Suprapubic skin (tissue), 3 donors: ENCODE results near the gene CDADC1.

Experiments
- CTCF ChIP-seq, 2 donors: fragments of 200-600 bp in 1 of 2; fragments of 450-650 bp in 1 of 2; sonication (generic) in 1 of 2; IDR thresholded peaks; one replicate each; pipeline ENCODE4 v1.5.1; 2016 to 2019; ENCODE audit warnings: antibody characterized with exemption in 2 of 2, mild to moderate bottlenecking in 1 of 2, moderate library complexity in 1 of 2
- EP300 ChIP-seq: sonication (generic); formaldehyde crosslinking; IDR thresholded peaks from one replicate; pipeline ENCODE4 v1.6.1; 2017; ENCODE audit warnings: antibody characterized with exemption
- POLR2A ChIP-seq, 2 donors: fragments of 450-650 bp; IDR thresholded peaks; one replicate each; pipeline ENCODE4 v1.6.1; 2017; ENCODE audit warnings: antibody characterized with exemption in 2 of 2, mild to moderate bottlenecking in 2 of 2, moderate library complexity in 2 of 2

GRCh38 chr13:49220856-49221589 is 26.7 kb upstream of the CDADC1 start:
- TF ChIP-seq CTCF (IDR thresholded peaks at IDR 0.05) (no peak), EP300 (no peak), POLR2A (IDR thresholded peaks at IDR 0.05) (no peak)
